HG02623 (cell line): Measurements from ENCODE around the gene SEMA4A.

Source experiments
- ATAC-seq: cut with Tn5 transposase; IDR thresholded peaks from one replicate; pipeline ENCODE4 v1.9.1; 2021; ENCODE audit warnings: moderate library complexity; ENCODE audit not compliant: unreplicated experiment

Gene SEMA4A

DNA sequence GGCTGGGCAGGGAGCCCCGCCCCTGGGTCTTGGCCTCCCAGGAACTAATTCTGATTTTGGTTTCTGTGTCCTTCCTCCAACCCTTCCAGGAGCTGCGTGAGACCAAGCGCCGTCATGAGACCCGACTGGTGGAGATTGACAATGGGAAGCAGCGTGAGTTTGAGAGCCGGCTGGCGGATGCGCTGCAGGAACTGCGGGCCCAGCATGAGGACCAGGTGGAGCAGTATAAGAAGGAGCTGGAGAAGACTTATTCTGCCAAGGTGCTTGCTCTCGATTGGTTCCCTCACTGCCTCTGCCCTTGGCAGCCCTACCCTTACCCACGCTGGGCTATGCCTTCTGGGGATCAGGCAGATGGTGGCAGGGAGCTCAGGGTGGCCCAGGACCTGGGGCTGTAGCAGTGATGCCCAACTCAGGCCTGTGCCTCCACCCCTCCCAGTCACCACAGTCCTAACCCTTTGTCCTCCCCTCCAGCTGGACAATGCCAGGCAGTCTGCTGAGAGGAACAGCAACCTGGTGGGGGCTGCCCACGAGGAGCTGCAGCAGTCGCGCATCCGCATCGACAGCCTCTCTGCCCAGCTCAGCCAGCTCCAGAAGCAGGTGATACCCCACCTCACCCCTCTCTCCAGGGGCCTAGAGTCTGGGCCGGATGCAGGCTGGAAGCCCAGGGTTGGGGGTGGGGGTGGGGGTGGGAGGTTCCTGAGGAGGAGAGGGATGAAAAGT, 18.5 kb upstream of the SEMA4A start:
- no peak for ATAC-seq

DNA sequence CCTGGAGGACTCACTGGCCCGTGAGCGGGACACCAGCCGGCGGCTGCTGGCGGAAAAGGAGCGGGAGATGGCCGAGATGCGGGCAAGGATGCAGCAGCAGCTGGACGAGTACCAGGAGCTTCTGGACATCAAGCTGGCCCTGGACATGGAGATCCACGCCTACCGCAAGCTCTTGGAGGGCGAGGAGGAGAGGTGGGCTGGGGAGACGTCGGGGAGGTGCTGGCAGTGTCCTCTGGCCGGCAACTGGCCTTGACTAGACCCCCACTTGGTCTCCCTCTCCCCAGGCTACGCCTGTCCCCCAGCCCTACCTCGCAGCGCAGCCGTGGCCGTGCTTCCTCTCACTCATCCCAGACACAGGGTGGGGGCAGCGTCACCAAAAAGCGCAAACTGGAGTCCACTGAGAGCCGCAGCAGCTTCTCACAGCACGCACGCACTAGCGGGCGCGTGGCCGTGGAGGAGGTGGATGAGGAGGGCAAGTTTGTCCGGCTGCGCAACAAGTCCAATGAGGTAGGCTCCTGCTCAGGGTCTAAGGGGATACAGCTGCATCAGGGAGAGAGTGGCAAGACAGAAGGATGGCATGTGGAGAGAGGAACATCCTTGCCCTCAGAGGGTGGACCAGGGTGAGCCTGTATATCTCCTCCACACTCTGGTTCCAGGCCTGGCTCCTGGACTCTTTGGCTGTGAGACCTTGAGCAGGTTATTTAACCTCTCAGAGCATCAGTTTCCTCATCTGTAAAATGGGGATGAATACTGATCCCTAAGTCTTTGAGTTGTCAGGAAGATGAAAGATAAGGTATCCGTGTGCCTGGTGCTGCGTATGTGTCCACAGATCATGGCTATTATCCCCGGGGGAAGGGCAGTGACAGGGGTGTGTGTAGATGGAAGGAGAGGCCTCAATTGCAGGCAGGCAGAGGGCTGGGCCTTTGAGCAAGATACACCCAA, 17.2 kb upstream of the SEMA4A start:
- no peak for ATAC-seq

GRCh38 chr1:156136970-156137483, 16.4 kb upstream of the SEMA4A start:
- ATAC-seq = no peak

DNA sequence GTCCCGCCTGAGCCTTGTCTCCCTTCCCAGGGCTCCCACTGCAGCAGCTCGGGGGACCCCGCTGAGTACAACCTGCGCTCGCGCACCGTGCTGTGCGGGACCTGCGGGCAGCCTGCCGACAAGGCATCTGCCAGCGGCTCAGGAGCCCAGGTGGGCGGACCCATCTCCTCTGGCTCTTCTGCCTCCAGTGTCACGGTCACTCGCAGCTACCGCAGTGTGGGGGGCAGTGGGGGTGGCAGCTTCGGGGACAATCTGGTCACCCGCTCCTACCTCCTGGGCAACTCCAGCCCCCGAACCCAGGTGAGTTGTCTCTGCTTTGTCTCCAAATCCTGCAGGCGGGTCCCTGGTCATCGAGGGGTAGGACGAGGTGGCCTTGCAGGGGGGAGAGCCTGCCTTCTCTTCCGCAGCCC, 14.9 kb upstream of the SEMA4A start:
- no peak for ATAC-seq

DNA sequence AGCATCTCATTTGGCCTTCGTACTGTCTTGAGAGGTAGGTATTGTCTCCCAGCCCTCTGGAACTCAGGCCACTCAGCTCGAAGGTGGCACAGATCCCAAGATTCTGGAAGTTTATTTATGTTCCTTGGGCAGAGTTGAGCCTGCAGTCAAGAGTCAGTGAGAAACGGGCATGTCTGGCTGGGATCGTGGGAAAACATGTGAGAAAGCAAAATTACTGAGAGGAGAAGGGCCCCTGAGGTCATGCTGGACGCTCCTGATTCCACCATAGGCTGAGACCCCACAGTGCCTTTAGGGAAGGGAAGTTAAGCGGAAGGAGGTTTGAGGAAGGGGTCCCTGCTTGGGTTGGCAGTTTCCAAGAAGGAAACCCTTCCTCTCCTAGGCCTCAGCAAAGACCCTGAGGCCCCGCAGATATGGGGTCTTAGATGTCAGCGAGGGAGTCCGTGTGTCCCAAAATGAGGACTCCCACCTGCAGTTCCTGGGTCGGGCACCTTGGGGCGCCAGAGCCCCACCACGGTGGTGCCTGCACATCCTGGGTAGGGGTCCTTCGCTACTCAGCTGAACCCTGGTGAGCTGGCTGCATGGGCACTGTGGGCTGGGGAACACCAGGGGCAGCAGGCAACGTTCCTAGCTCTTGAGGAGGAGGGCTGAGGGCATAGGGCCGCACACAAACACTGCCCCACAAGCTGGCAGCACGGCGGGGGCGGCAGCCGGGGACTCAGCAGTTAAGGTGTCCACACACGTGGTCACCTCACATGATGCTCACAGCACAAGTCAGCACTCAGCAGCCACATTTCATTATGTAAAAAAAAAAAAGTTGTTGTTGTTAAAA, 12.3 kb upstream of the SEMA4A start:
- no peak for ATAC-seq

GRCh38 chr1:156143765-156144489, 9.5 kb upstream of the SEMA4A start:
- no peak for ATAC-seq

- ATAC-seq = no peak
These were observed 8.6 kb upstream of the SEMA4A start for GRCh38 chr1:156144742-156145141.

- ATAC-seq = no peak
These were observed 7.8 kb upstream of the SEMA4A start for GRCh38 chr1:156145650-156146019.

- no peak for ATAC-seq
These were observed 7.2 kb upstream of the SEMA4A start for GRCh38 chr1:156146020-156146768.

- ATAC-seq = no peak
These were observed 6.5 kb upstream of the SEMA4A start for GRCh38 chr1:156146769-156147405.

DNA sequence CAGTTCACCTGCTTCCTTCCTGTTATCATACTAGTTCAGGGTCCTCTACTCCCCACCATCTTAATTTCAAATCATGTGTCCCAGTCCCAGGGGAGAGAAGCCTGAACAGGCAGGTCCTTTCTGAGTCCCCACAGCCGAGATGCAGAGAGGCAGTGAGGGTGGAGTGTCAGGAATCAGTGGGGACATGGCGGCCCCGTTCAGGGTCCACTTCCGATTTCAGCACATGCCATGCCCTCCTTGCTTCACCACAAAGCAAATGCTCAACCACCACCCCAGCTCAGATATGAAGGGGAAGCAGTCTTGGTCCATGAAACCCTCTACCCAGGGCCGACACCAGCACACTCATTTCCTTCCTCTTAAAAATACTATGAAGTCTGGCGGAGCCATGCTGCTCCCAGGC, 5.2 kb upstream of the SEMA4A start:
- no peak for ATAC-seq

DNA sequence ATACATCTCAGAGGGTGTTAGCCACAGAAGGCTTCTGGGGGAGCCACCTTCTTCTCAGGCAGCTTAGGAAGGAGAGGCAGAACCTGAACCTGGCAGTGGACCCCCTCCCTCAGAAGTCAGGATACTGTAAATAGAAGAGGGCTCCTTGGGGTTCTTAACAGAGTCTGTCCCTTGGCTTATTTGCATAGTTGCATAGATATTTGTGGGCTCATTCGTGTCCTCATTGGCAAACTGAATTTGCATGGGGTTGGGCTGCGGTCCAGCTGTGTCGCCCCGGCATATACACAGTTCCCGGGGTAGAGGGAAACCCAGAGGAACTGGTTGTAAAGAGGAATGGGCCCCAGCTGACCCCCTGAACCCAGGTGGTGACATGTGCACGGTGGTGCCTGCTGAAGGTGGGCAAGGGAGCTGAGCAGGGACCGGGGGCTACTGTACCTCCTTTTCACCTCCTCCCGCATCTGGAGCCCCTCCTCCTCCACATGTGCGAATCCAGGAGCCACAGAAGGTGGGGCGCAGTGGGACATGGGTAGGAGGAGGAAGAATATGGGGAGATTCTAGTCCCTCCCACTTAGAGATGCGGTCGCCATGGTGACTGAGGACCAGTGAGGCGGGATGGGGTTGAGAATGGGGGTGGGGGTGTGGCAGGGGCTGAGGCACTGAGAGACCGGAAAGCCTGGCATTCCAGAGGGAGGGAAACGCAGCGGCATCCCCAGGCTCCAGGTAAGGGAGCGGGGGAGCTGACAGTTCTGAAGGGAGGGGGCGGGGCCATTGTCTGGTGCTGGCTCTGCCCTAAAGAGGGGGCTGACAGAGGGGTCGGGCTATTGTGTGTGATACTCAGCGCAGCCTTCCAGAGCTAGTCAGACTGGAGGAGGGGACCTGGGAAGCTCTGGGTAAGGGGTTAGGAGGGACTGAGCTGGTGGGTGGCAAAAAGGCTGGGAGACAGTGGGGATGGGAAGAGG, 3.7 kb upstream of the SEMA4A start:
- ATAC-seq = peak; percentile 58

DNA sequence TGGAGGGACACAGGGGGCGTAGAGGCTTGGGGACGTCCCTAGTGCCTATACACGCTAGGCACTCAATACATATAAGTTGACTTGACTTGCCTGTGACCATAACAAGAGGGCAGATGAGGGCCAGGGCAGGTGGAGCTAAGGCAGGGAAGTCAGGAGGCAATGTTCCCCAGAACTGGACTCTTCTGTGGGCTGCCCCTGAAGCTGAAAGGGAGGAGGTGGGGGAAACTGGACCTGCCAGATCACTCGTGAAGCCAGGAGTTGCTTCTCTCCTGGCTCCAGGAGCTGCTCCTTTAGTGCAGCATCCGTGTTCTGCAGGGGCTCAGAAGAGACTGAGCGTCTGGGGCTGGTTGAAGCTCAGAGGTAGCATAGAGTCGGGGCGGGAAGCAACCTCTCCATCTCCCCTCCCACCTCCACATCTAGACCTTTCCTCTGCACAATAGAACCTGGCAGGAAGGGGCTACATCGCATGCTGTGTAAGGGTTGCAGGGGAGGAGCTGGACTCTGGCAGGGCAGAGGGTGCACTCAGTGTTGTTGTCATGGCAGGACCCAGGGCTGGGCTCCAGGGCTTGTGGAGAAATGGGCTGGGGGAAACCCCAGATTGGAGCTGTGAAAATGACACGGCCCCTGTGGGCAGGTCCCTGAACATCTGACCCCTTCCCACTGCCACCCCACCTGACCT, 2.9 kb upstream of the SEMA4A start:
- no peak for ATAC-seq

GRCh38 chr1:156151093-156151688, 2.2 kb upstream of the SEMA4A start:
- ATAC-seq = no peak

DNA sequence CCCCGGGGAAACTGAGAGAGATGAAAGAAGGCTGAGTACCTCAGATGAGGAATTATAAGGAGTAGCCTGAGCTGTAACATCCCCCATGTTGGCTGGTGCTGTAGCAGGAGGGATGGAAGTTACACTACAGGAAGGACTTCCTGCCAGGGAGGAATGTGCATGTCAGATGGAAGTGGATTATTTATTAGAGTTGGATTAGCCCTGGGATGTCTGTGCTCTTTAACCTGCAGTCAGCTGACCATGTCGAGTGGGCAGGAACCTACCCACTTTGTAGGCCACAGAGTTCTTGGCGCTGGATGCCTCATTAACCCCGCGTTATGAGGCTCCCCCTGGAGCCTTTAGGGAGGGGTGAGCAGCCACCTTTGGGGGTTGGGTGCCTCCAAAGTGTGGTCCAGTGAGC, 757 bp upstream of the SEMA4A start:
- ATAC-seq = no peak

DNA sequence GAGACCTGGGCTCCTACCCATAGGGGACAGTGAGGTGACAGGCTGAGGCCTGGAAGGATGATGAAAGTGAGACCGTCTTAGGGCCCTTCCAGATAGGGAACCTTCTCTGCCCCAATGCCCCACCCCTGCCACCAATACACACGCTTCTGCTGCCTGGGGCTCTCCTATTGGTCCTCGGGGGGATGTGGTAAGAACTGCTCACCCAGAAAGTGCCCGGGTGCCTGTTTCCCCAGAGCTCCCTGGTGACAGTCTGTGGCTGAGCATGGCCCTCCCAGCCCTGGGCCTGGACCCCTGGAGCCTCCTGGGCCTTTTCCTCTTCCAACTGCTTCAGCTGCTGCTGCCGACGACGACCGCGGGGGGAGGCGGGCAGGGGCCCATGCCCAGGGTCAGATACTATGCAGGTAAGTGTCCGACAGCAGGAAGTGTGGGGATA, 948 bp downstream of the SEMA4A start:
- peak; percentile 42 for ATAC-seq
